ENCODE measurements around the gene SSR1. TPM values are rescaled to one million over a fixed set of nuclear protein-coding genes. Genes with fewer than 3 reads are reported as not detected.

Gene SSR1
- total and polyA plus RNA-seq, 2 of the 13 experiments (the other 11 are each of a cell fraction or from before 2014, with no cell fraction given): 203 to 243 TPM

DNA sequence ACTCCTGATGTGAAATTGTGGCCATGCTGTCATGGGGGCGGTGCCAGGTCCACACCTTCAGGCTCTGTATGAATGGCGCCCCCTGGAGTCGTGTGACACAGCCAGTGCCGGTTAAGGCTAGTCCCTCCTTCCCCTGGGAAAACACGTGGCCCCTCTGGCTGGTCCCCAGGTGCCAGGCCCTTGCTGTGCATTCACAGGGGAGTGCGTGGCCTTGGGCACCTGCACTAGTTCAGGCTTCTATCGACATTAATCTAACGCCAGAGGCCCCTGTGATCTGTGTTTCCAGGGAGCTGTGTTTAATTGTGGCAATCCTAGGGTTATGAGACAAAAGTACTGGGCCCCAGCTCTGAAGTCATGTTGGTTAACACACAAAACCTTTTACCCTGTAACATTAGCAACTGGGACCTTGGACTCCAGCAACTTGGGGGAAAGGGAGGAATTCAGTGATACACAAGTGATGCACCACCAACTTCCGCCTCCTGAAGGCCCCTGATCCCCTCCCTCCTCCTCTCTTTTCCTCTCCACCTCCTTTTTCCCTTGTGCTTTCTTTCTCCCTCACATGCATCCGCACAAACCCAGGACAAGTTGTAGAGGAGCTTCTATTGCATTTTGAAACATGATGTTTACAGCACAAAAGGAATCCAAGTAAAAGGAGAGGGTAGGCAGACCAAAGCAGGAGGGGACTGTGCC, 74.0 kb downstream of the SSR1 start (continued):
- TF ChIP-seq SRSF1 (optimal IDR thresholded peaks at IDR 0.05; ENCODE audit: low read depth, low read length) (no peak), JUND (CRISPR knock-in tag; IDR thresholded peaks at IDR 0.05) (no peak; the same call in 1 of the 2 replicates), ZNF547 (CRISPR knock-in tag; IDR thresholded peaks at IDR 0.05) (peak; percentile 75), AGO1 (IDR thresholded peaks at IDR 0.05; ENCODE audit: low read depth, low read length, poor library complexity, severe bottlenecking) (no peak), ATF7 (IDR thresholded peaks at IDR 0.05) (no peak), ATF7 (CRISPR knock-in tag; IDR thresholded peaks at IDR 0.05) (no peak), ZMAT3 (CRISPR knock-in tag; conservative IDR thresholded peaks at IDR 0.05) (no peak), SP1 (IDR thresholded peaks at IDR 0.05) (no peak), SP1 (CRISPR knock-in tag; IDR thresholded peaks at IDR 0.05) (peak; percentile 86), ZNF530 (CRISPR knock-in tag; IDR thresholded peaks at IDR 0.05; ENCODE audit: low read depth) (no peak), RFXANK (CRISPR knock-in tag; IDR thresholded peaks at IDR 0.05) (no peak; the same call in 1 of the 2 replicates), ZNF251 (CRISPR knock-in tag; IDR thresholded peaks at IDR 0.05) (no peak), DR1 (CRISPR knock-in tag; IDR thresholded peaks at IDR 0.05) (0 out of 2 replicates have a peak, but pooled peaks have one; percentile 4), BHLHE40 (IDR thresholded peaks at IDR 0.05; ENCODE audit: low read length) (peak; percentile 59; the same call in 1 of the 2 replicates), IKZF1 (IDR thresholded peaks at IDR 0.05) (no peak), ZFP82 (CRISPR knock-in tag; IDR thresholded peaks at IDR 0.05; ENCODE audit: borderline replicate concordance) (no peak)
- TF ChIP-seq, protein P1, sequence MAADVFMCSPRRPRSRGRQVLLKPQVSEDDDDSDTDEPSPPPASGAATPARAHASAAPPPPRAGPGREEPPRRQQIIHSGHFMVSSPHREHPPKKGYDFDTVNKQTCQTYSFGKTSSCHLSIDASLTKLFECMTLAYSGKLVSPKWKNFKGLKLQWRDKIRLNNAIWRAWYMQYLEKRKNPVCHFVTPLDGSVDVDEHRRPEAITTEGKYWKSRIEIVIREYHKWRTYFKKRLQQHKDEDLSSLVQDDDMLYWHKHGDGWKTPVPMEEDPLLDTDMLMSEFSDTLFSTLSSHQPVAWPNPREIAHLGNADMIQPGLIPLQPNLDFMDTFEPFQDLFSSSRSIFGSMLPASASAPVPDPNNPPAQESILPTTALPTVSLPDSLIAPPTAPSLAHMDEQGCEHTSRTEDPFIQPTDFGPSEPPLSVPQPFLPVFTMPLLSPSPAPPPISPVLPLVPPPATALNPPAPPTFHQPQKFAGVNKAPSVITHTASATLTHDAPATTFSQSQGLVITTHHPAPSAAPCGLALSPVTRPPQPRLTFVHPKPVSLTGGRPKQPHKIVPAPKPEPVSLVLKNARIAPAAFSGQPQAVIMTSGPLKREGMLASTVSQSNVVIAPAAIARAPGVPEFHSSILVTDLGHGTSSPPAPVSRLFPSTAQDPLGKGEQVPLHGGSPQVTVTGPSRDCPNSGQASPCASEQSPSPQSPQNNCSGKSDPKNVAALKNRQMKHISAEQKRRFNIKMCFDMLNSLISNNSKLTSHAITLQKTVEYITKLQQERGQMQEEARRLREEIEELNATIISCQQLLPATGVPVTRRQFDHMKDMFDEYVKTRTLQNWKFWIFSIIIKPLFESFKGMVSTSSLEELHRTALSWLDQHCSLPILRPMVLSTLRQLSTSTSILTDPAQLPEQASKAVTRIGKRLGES (CRISPR knock-in tag; IDR thresholded peaks at IDR 0.05; ENCODE audit: borderline replicate concordance): no peak
- TF ChIP-seq, protein P2, sequence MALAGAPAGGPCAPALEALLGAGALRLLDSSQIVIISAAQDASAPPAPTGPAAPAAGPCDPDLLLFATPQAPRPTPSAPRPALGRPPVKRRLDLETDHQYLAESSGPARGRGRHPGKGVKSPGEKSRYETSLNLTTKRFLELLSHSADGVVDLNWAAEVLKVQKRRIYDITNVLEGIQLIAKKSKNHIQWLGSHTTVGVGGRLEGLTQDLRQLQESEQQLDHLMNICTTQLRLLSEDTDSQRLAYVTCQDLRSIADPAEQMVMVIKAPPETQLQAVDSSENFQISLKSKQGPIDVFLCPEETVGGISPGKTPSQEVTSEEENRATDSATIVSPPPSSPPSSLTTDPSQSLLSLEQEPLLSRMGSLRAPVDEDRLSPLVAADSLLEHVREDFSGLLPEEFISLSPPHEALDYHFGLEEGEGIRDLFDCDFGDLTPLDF (CRISPR knock-in tag; IDR thresholded peaks at IDR 0.05): no peak
- TF ChIP-seq, protein P3, sequence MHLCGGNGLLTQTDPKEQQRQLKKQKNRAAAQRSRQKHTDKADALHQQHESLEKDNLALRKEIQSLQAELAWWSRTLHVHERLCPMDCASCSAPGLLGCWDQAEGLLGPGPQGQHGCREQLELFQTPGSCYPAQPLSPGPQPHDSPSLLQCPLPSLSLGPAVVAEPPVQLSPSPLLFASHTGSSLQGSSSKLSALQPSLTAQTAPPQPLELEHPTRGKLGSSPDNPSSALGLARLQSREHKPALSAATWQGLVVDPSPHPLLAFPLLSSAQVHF (CRISPR knock-in tag; IDR thresholded peaks at IDR 0.05): no peak
- TF ChIP-seq, protein P4, sequence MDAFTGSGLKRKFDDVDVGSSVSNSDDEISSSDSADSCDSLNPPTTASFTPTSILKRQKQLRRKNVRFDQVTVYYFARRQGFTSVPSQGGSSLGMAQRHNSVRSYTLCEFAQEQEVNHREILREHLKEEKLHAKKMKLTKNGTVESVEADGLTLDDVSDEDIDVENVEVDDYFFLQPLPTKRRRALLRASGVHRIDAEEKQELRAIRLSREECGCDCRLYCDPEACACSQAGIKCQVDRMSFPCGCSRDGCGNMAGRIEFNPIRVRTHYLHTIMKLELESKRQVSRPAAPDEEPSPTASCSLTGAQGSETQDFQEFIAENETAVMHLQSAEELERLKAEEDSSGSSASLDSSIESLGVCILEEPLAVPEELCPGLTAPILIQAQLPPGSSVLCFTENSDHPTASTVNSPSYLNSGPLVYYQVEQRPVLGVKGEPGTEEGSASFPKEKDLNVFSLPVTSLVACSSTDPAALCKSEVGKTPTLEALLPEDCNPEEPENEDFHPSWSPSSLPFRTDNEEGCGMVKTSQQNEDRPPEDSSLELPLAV (CRISPR knock-in tag; conservative IDR thresholded peaks at IDR 0.05; ENCODE audit: low read depth): no peak
- TF ChIP-seq, protein P5, sequence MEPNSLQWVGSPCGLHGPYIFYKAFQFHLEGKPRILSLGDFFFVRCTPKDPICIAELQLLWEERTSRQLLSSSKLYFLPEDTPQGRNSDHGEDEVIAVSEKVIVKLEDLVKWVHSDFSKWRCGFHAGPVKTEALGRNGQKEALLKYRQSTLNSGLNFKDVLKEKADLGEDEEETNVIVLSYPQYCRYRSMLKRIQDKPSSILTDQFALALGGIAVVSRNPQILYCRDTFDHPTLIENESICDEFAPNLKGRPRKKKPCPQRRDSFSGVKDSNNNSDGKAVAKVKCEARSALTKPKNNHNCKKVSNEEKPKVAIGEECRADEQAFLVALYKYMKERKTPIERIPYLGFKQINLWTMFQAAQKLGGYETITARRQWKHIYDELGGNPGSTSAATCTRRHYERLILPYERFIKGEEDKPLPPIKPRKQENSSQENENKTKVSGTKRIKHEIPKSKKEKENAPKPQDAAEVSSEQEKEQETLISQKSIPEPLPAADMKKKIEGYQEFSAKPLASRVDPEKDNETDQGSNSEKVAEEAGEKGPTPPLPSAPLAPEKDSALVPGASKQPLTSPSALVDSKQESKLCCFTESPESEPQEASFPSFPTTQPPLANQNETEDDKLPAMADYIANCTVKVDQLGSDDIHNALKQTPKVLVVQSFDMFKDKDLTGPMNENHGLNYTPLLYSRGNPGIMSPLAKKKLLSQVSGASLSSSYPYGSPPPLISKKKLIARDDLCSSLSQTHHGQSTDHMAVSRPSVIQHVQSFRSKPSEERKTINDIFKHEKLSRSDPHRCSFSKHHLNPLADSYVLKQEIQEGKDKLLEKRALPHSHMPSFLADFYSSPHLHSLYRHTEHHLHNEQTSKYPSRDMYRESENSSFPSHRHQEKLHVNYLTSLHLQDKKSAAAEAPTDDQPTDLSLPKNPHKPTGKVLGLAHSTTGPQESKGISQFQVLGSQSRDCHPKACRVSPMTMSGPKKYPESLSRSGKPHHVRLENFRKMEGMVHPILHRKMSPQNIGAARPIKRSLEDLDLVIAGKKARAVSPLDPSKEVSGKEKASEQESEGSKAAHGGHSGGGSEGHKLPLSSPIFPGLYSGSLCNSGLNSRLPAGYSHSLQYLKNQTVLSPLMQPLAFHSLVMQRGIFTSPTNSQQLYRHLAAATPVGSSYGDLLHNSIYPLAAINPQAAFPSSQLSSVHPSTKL (CRISPR knock-in tag; IDR thresholded peaks at IDR 0.05): peak; percentile 81; the same call in 1 of the 2 replicates
